GOT3 (cell line): ENCODE results near the gene SH2D3A.
A peak's percentile ranks its signal among the peaks of the same experiment; 100 is the strongest.
"Not testable (repeated sequence)": the region's sequence is repeated elsewhere in the genome, so short reads cannot be mapped to it uniquely, and the experiment has no call there.

ENCODE experiments used
- DNase-seq: peaks from one replicate; lab custom pipeline; 2025; ENCODE audit warnings: mixed read lengths; lab: John Stamatoyannopoulos, UW

The SH2D3A gene

GRCh38 chr19:6767357-6768235 is at the start of gene SH2D3A:
TSS of gene SH2D3A (minus strand) at chr19:6767435. CDS start at chr19:6763748, 3,687 bp downstream.
- peak; percentile 54 for DNase-seq

- no peak for DNase-seq
These were observed 46.4 kb upstream of the SH2D3A start for GRCh38 chr19:6813659-6814058.

GRCh38 chr19:6812612-6813011 is 45.4 kb upstream of the SH2D3A start:
- no peak for DNase-seq

- DNase-seq, result no peak
These were observed 44.7 kb upstream of the SH2D3A start for GRCh38 chr19:6811906-6812305.

- no peak for DNase-seq
These were observed 44.1 kb upstream of the SH2D3A start for GRCh38 chr19:6811378-6811777.

GRCh38 chr19:6809262-6809661 is 42.0 kb upstream of the SH2D3A start:
- no peak for DNase-seq

- DNase-seq, result no peak
These were observed 41.3 kb upstream of the SH2D3A start for GRCh38 chr19:6808494-6808893.

GRCh38 chr19:6807291-6807690 is 40.1 kb upstream of the SH2D3A start:
- DNase-seq, result no peak

GRCh38 chr19:6806488-6806887 is 39.3 kb upstream of the SH2D3A start:
- no peak for DNase-seq

GRCh38 chr19:6803036-6803404 is 35.8 kb upstream of the SH2D3A start:
- DNase-seq, result no peak

- DNase-seq, result no peak
These were observed 35.3 kb upstream of the SH2D3A start for GRCh38 chr19:6802336-6803035.

GRCh38 chr19:6801485-6802086 is 34.4 kb upstream of the SH2D3A start:
- no peak for DNase-seq

- no peak for DNase-seq
These were observed 33.8 kb upstream of the SH2D3A start for GRCh38 chr19:6800991-6801484.

GRCh38 chr19:6800160-6800790 is 33.0 kb upstream of the SH2D3A start:
- not testable (repeated sequence) for DNase-seq

GRCh38 chr19:6797646-6798045 is 30.4 kb upstream of the SH2D3A start:
- DNase-seq, result no peak

GRCh38 chr19:6796278-6796677 is 29.0 kb upstream of the SH2D3A start:
- no peak for DNase-seq

- DNase-seq, result no peak
These were observed 27.6 kb upstream of the SH2D3A start for GRCh38 chr19:6794686-6795431.

GRCh38 chr19:6793973-6794372 is 26.7 kb upstream of the SH2D3A start:
- no peak for DNase-seq

GRCh38 chr19:6793411-6793810 is 26.2 kb upstream of the SH2D3A start:
- DNase-seq, result no peak

GRCh38 chr19:6791237-6791636 is 24.0 kb upstream of the SH2D3A start:
- DNase-seq, result no peak
